ENCODE measurements around the gene ENPP6.
"Not testable (repeated sequence)": the region's sequence is repeated elsewhere in the genome, so short reads cannot be mapped to it uniquely, and the experiment has no call there.

Gene ENPP6

GRCh38 chr4:184214931-184215330 lies 2.7 kb downstream of the ENPP6 start:
- H3K4me3 ChIP-seq (ENCODE audit: low read length), result no peak overlapping the region
- TF ChIP-seq ZNF274 (IDR thresholded peaks at IDR 0.05; ENCODE audit: low read depth, low read length), result no peak

GRCh38 chr4:184207734-184208607 lies 9.7 kb downstream of the ENPP6 start:
- H3K4me3 ChIP-seq (ENCODE audit: low read length), result not testable (repeated sequence)

- no peak for TF ChIP-seq ZNF274 (IDR thresholded peaks at IDR 0.05; ENCODE audit: low read depth, low read length)
- no peak overlapping the region for H3K4me3 ChIP-seq (ENCODE audit: low read length)
These were observed 12.4 kb downstream of the ENPP6 start for GRCh38 chr4:184205243-184205642.

GRCh38 chr4:184203300-184203699 lies 14.4 kb downstream of the ENPP6 start:
- TF ChIP-seq ZNF274 (IDR thresholded peaks at IDR 0.05; ENCODE audit: low read depth, low read length), result no peak
- no peak overlapping the region for H3K4me3 ChIP-seq (ENCODE audit: low read length)

- no peak for TF ChIP-seq ZNF274 (IDR thresholded peaks at IDR 0.05; ENCODE audit: low read depth, low read length)
- no peak overlapping the region for H3K4me3 ChIP-seq (ENCODE audit: low read length)
These were observed 16.5 kb downstream of the ENPP6 start for GRCh38 chr4:184201179-184201578.

- no peak for TF ChIP-seq ZNF274 (IDR thresholded peaks at IDR 0.05; ENCODE audit: low read depth, low read length)
- no peak overlapping the region for H3K4me3 ChIP-seq (ENCODE audit: low read length)
These were observed 17.4 kb downstream of the ENPP6 start for GRCh38 chr4:184200296-184200695.

GRCh38 chr4:184199780-184200179 lies 17.9 kb downstream of the ENPP6 start:
- TF ChIP-seq ZNF274 (IDR thresholded peaks at IDR 0.05; ENCODE audit: low read depth, low read length), result no peak

GRCh38 chr4:184198190-184198589 lies 19.5 kb downstream of the ENPP6 start:
- no peak for TF ChIP-seq ZNF274 (IDR thresholded peaks at IDR 0.05; ENCODE audit: low read depth, low read length)
- H3K4me3 ChIP-seq (ENCODE audit: low read length), result no peak overlapping the region

More at GRCh38 chr4:184199780-184200179, 17.9 kb downstream of the ENPP6 start:
- no peak overlapping the region for H3K4me3 ChIP-seq (ENCODE audit: low read length)

GRCh38 chr4:184197536-184198082 lies 20.1 kb downstream of the ENPP6 start:
- H3K4me3 ChIP-seq (ENCODE audit: low read length), result no peak overlapping the region
- no peak for TF ChIP-seq ZNF274 (IDR thresholded peaks at IDR 0.05; ENCODE audit: low read depth, low read length)

GRCh38 chr4:184196730-184197385 lies 20.8 kb downstream of the ENPP6 start:
- TF ChIP-seq ZNF274 (IDR thresholded peaks at IDR 0.05; ENCODE audit: low read depth, low read length), result no peak
- no peak overlapping the region for H3K4me3 ChIP-seq (ENCODE audit: low read length)

GRCh38 chr4:184193556-184194525 lies 23.8 kb downstream of the ENPP6 start:
- no peak for TF ChIP-seq ZNF274 (IDR thresholded peaks at IDR 0.05; ENCODE audit: low read depth, low read length)

GRCh38 chr4:184192933-184193332 lies 24.7 kb downstream of the ENPP6 start:
- TF ChIP-seq ZNF274 (IDR thresholded peaks at IDR 0.05; ENCODE audit: low read depth, low read length), result no peak
- no peak overlapping the region for H3K4me3 ChIP-seq (ENCODE audit: low read length)

More at GRCh38 chr4:184193556-184194525, 23.8 kb downstream of the ENPP6 start:
- no peak overlapping the region for H3K4me3 ChIP-seq (ENCODE audit: low read length)

- no peak for TF ChIP-seq ZNF274 (IDR thresholded peaks at IDR 0.05; ENCODE audit: low read depth, low read length)
- no peak overlapping the region for H3K4me3 ChIP-seq (ENCODE audit: low read length)
These were observed 26.4 kb downstream of the ENPP6 start for GRCh38 chr4:184191267-184191666.

GRCh38 chr4:184190711-184191110 lies 27.0 kb downstream of the ENPP6 start:
- no peak for TF ChIP-seq ZNF274 (IDR thresholded peaks at IDR 0.05; ENCODE audit: low read depth, low read length)
- H3K4me3 ChIP-seq (ENCODE audit: low read length), result no peak overlapping the region

Data from GM08714 (cell line).